ENCODE measurements around the gene RSPRY1.
"Not testable (repeated sequence)": the region's sequence is repeated elsewhere in the genome, so short reads cannot be mapped to it uniquely, and the experiment has no call there.

The RSPRY1 gene

GRCh38 chr16:57187902-57188710 is 2.0 kb downstream of the RSPRY1 start:
- Histone ChIP-seq H3K4me3 (replicated peaks; ENCODE audit: insufficient read depth, low read length) (peak overlapping the region; percentile 98), H3K27ac (replicated peaks) (peak overlapping the region; percentile 86; the same call in 1 of the 2 replicates)
- DNase-seq (ENCODE audit: low read depth in 1 of 2, low spot score in 1 of 2); H3K27me3 ChIP-seq (ENCODE audit: insufficient read depth, poor library complexity, severe bottlenecking): not testable (repeated sequence)

GRCh38 chr16:57188711-57189002 is 2.5 kb downstream of the RSPRY1 start:
- H3K4me3 ChIP-seq (replicated peaks; ENCODE audit: insufficient read depth, low read length) = no peak overlapping the region

GRCh38 chr16:57189527-57189926 is 3.4 kb downstream of the RSPRY1 start:
- not testable (repeated sequence) for H3K27me3 ChIP-seq (ENCODE audit: insufficient read depth, poor library complexity, severe bottlenecking); DNase-seq (ENCODE audit: low read depth in 1 of 2, low spot score in 1 of 2); H3K27ac ChIP-seq (replicated peaks); H3K4me3 ChIP-seq (replicated peaks; ENCODE audit: insufficient read depth, low read length)

More at GRCh38 chr16:57188711-57189002, 2.5 kb downstream of the RSPRY1 start:
- no peak overlapping the region for H3K27ac ChIP-seq (replicated peaks)
- TF ChIP-seq SPI1 (IDR thresholded peaks at IDR 0.05; ENCODE audit: borderline replicate concordance, low read depth) (no peak), CTCF (IDR thresholded peaks at IDR 0.05; ENCODE audit: insufficient read depth, low read length) (no peak), POLR2AphosphoS5 (IDR thresholded peaks at IDR 0.05; ENCODE audit: low read depth) (no peak), GABPA (IDR thresholded peaks at IDR 0.05; ENCODE audit: low read depth) (no peak), REST (IDR thresholded peaks at IDR 0.05; ENCODE audit: insufficient replicate concordance, low read depth) (no peak)
- no peak for DNase-seq (ENCODE audit: low read depth in 1 of 2, low spot score in 1 of 2)
- H3K27me3 ChIP-seq (ENCODE audit: insufficient read depth, poor library complexity, severe bottlenecking) = no peaks in the 10 kb centered on the region

- Histone ChIP-seq H3K27me3 (ENCODE audit: insufficient read depth, poor library complexity, severe bottlenecking) (no peaks in the 10 kb centered on the region), H3K4me3 (replicated peaks; ENCODE audit: insufficient read depth, low read length) (no peak overlapping the region), H3K27ac (replicated peaks) (no peak overlapping the region)
- TF ChIP-seq CTCF (IDR thresholded peaks at IDR 0.05; ENCODE audit: insufficient read depth, low read length) (no peak), SPI1 (IDR thresholded peaks at IDR 0.05; ENCODE audit: borderline replicate concordance, low read depth) (no peak), REST (IDR thresholded peaks at IDR 0.05; ENCODE audit: insufficient replicate concordance, low read depth) (no peak), POLR2AphosphoS5 (IDR thresholded peaks at IDR 0.05; ENCODE audit: low read depth) (no peak), GABPA (IDR thresholded peaks at IDR 0.05; ENCODE audit: low read depth) (no peak)
- DNase-seq (ENCODE audit: low read depth in 1 of 2, low spot score in 1 of 2) = no peak
These were observed 4.0 kb downstream of the RSPRY1 start for GRCh38 chr16:57190136-57190535.

- no peak for DNase-seq (ENCODE audit: low read depth in 1 of 2, low spot score in 1 of 2)
- TF ChIP-seq REST (IDR thresholded peaks at IDR 0.05; ENCODE audit: insufficient replicate concordance, low read depth) (no peak), SPI1 (IDR thresholded peaks at IDR 0.05; ENCODE audit: borderline replicate concordance, low read depth) (no peak), GABPA (IDR thresholded peaks at IDR 0.05; ENCODE audit: low read depth) (no peak), CTCF (IDR thresholded peaks at IDR 0.05; ENCODE audit: insufficient read depth, low read length) (no peak), POLR2AphosphoS5 (IDR thresholded peaks at IDR 0.05; ENCODE audit: low read depth) (no peak)
- H3K27me3 ChIP-seq (ENCODE audit: insufficient read depth, poor library complexity, severe bottlenecking) = no peaks in the 10 kb centered on the region
- no peak overlapping the region for H3K4me3 ChIP-seq (replicated peaks; ENCODE audit: insufficient read depth, low read length)
- no peak overlapping the region for H3K27ac ChIP-seq (replicated peaks)
These were observed 5.0 kb downstream of the RSPRY1 start for GRCh38 chr16:57191056-57191571.

Measured in HL-60 (cell line).